GM21381 (cell line): ENCODE results near the gene SNX18.
"Not testable (repeated sequence)": the region's sequence is repeated elsewhere in the genome, so short reads cannot be mapped to it uniquely, and the experiment has no call there.

Source experiments
- ATAC-seq: cut with Tn5 transposase; IDR thresholded peaks from one replicate; pipeline ENCODE4 v1.9.1; 2021; ENCODE audit warnings: mild to moderate bottlenecking, moderate library complexity; ENCODE audit not compliant: unreplicated experiment

Gene SNX18, protein sequence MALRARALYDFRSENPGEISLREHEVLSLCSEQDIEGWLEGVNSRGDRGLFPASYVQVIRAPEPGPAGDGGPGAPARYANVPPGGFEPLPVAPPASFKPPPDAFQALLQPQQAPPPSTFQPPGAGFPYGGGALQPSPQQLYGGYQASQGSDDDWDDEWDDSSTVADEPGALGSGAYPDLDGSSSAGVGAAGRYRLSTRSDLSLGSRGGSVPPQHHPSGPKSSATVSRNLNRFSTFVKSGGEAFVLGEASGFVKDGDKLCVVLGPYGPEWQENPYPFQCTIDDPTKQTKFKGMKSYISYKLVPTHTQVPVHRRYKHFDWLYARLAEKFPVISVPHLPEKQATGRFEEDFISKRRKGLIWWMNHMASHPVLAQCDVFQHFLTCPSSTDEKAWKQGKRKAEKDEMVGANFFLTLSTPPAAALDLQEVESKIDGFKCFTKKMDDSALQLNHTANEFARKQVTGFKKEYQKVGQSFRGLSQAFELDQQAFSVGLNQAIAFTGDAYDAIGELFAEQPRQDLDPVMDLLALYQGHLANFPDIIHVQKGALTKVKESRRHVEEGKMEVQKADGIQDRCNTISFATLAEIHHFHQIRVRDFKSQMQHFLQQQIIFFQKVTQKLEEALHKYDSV

DNA sequence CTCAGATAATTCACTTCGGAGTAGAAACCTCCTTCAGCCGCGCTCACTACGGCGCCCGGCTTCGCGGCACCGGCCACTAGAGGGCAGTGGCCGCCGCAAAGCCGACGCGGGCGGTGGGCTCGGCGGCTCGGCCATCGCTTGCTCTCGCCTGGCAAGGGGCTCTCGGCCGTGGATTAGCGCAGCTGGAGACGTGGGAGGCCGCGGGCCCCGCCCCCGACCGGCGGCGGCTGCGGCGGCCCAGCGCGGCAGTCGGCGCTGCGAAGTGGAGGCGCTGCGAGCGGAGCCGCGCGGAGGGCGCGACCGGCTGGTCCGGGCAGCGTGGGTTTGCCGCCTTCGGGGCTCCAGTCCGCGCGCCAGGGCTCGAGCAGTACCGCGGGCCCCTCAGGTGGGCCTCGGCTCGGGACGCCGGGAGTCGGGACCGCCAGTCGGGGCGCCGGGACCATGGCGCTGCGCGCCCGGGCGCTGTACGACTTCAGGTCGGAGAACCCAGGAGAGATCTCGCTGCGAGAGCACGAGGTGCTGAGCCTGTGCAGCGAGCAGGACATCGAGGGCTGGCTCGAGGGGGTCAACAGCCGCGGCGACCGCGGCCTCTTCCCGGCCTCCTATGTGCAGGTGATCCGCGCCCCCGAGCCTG lies at the start of gene SNX18:
SNX18 (plus strand) TSS at position 248 of the 634 bp plus-strand sequence; CDS start at position 442, 194 bp downstream.
- peak; percentile 97 for ATAC-seq

DNA sequence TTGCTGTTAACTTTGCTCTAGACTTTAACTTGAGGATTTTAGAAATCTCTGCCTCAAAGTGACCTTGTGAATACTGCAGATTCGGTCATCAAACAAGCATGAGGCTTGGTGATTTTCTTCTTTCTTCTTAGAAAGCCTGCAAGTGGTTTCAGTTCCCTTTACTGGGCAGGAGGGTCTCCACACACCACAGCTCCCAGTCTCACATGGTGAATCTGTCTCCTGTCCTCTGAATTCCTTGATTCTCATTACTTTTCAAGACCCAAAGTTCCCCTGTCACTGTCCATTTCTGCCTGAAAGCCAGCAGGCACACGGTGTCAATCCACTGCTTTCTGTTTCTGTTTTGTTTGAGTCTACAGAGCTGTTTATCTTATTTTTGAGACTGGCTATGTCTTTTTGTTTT lies 47.9 kb upstream of the SNX18 start:
- peak; percentile 70 for ATAC-seq

DNA sequence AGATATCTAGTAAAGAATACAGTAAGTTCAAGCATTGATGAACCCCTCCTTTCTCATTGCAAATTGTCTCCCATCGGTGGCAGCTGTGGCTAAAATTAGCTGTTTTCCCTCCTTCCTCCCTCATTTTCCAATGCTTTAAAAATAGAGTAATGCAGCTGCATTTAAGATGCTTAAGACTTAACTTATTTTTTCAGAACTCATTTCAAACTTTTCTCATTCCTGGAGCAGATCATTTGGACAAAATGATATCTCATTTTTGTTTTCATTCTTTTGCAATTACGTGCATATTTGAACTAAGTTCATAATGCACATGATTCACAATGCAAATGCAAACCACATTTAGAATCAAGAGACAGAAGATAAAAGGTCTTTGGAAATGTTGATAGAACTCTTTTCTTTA lies 47.4 kb upstream of the SNX18 start:
- ATAC-seq, result no peak

DNA sequence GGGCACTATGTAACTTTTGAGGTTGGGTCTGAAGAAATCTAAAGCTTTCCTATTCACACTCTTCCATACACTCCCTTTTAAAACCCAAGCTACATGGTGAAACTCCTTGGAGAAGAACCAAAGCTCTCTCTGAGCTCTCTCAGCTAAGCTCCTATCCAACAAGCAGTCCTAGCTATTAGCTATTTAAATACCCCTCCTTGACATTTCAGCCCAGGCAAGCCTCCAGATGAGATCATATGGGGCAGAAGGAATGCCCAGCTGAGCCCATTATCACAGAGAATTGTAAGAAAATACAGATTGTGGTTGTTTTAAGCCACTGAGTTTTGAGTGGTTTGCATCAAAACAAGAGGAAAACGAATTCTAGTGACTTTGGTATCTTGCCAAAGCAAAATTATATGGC lies 46.9 kb upstream of the SNX18 start:
- no peak for ATAC-seq

DNA sequence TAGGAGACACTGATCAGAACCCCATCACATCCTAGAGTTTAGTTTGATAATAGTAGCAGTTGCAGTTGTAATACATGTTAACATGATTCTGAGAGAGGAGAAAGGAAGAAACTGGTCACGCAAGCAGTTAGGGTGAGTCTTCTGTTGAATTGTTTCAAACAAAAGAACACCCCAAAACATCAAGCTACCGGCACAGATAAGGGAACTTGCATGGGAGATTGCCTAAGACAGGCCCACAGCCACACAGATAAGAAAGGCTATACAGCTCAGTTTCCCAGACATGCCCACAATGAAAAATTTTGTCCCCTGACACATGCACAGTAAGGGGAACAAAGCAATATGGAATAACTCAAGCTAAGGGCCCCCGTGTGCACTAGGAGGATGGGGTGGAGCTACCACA lies 46.2 kb upstream of the SNX18 start:
- ATAC-seq, result no peak

DNA sequence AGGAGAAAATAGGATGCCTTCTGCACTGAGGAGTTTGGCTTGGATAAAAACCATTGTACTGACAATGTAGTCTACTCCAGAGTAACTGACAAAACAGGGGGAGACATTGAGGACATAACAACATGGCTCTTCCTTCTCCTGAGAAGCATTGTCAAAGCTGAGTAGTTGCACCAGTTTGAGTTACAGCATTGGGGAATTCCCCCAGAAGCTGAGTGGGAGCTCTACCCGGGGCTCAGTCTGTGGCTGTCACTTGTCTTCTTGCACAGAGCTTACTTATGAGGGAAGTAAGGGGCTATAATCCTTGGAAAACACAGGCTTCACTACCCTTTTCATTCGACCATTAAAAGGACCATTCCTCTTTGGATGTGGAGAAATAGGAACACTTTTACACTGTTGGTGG lies 40.9 kb upstream of the SNX18 start:
- ATAC-seq, result no peak

DNA sequence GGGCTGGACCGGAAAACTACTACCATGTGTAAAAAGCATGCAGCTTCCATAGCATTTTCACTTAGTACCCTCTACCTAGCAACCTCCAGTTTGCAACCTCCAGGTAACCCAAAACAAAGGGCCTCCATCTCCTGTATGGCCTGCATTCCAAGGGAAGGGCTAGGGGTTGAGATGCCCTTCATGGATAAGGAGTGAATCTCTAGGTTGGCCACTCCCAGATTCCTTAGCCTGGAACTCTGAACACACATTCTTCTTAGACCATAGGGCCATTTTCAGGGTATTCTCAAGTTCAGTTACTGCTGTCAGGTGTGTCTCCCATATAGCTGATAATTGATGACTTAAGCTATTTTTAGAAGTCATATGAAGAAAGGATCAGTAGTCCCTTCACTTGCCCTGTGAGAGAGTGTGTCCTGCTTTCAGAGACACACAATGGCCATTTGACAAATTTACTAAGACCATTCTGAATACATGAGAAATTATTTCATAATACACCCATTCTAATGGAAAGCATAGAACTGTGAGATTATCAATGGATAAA lies 39.5 kb upstream of the SNX18 start:
- ATAC-seq, result no peak

DNA sequence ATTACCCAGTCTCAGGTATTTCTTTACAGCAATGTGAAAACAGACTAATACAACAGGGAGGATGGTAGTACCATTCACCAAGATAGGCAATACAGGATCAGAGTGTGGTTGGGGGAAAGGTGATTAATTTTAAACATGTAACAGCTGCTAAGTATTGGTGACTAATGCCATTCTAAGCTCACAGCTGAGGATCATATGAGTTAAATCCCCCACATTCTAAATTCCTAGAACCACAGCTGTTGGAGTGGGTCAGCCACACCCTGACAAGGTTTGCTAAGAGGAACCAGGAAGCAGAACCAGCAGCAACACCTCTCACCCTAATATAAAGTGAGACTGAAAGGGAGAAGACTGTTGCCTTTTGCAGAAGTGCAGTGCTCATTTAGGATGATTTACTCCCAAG lies 37.3 kb upstream of the SNX18 start:
- ATAC-seq, result no peak

DNA sequence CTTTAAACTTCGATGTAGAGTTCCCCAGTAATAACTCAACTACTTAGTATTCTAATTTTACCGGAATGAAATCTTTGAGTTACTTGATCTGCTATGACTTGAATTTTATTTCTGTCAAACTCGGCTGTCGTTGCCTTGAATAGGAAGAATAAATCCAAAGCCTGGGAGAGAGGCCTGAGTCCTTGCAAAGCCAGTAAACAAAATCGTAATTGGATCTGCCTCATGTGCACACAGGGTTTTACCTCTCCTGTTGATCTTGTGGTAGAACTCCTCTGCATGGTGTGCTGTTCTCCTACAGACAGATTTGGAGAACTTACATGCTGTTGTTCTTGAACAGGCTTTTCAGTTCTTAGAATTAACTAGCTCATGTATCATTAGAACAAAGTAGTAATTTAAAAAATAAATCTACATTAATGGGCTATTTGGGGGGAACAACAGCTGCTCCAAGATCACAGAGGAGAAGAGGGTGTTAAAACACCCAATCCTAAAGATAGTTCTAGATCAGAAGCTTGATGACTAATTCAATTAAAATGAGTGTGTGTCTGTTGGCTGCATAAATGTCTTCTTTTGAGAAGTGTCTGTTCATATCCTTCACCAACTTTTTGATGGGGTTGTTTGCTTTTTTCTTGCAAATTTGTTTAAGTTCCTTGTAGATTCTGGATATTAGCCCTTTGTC lies 33.2 kb upstream of the SNX18 start:
- no peak for ATAC-seq

DNA sequence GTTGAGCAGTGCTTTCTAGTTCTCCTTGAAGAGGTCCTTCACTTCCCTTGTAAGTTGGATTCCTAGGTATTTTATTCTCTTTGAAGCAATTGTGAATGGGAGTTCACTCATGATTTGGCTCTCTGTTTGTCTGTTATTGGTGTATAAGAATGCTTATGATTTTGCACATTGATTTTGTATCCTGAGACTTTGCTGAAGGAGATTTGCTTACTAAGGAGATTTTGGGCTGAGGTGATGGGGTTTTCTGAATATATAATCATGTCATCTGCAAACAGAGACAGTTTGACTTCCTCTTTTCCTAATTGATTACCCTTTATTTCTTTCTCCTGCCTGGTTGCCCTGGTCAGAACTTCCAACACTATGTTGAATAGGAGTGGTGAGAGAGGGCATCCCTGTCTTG lies 31.9 kb upstream of the SNX18 start:
- not testable (repeated sequence) for ATAC-seq

DNA sequence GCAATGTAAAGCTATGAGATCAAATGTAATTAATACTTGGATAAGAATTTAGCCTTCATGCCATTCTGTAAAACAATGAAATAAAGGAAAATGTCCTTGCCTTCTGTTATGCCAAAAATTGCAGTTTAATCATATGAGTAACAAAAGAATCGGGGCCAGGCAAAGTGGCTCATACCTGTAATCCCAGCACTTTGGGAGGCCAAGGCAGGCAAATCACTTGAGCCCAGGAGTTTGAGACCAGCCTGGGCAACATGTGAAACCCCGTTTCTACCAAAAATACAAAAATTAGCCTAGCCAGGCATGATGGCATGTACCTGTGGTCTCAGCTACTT lies 27.9 kb upstream of the SNX18 start:
- ATAC-seq, result not testable (repeated sequence)

DNA sequence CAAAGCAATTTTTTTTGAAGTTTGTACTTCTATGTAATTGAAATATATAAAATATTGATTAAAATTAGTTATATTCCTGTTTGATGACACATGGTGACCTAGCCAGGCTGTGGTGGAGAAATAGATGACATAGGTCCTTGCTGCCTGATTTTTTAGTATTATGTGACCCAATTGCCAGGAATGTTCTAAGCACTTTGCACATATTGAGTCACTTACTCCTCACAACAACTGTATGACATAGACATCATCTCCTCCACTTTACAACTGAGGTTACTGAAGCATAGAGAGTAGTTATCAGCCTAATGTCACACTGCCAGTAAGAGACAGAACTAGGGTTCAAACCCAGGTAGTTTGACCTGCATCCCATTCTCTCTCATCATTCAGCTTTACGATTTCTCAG lies 26.2 kb upstream of the SNX18 start:
- ATAC-seq, result no peak

DNA sequence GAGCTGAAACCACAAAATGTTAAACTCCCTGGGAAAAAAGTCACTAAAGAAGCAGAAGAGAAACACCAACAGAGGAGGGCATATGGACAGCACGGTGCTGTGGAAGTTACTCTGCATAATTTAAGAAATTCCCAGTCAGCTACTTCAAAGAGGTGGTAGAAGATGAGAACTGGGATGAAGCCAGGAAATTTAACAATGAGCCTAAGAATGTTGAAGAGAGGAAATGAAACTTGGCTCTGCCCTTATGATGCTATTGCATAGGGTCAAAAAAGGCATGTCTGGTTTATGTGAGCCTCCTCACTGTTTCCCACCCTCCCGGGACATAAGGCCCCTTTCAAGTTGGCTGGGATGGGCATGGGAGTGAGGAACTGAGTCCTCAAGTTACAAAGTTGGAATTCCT lies 25.4 kb upstream of the SNX18 start:
- ATAC-seq, result no peak

DNA sequence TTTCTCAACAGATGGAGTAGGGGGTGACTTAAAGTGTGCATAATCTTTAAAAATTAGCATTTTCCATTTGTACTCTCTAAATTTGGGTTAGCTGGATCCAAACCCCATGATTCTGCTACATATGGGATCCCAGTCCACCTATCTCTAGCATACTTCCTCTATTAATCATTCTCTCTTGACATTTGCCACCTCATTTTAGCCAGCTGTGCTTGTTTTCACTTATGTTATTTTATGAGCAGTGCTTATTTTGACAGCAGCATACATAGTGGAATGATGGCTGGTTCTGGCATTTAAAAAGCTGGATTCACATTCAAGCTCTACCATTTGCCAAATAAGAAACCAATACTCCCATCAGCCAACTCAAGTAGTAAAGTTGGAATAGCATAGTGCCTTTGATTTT lies 22.5 kb upstream of the SNX18 start:
- ATAC-seq, result no peak

DNA sequence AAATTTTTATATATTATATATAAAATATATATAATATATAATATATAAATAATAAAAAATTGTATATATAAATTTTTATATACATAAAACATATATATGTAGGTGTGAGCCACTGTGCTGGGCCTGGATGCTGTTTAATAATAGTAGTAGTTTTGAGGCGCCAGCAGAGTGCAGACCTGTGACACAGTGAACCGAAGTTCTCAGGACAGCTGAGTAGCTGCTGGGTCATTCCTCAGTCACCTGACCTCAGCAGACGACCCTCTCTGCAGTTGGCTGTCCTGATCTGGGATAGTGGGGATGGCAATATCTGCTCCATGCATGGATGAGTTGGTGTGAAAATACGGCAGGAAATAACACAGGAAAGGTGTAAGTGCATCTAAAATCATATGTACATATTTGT lies 3.3 kb upstream of the SNX18 start:
- ATAC-seq, result no peak

DNA sequence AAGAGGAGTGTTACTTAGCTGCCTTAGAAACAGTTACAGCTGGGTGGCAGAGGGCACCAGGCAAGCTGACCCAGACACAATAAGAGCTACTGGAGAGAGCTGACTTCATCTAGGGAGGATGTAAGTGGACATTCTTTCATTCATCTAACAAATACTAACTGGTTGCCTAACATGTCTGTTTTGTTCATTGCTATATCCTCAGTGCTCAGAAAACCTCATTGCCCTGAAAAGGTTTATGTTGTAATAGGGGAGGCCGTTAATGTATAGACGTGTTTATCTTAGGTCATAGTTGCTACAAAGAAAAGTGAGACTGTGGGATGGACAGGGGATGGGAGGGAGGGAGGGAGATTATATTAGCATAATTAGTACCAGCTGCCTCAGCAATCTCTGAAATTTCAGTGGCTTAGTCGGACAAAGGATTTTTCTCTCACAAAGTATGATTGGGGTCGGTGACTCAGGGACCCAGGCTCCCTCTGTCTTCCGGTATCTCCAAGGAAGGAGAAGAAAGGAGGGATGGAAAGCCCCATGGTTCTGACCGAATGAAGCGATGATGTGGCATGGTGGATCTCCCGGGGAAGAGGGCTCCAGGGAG lies 2.6 kb upstream of the SNX18 start:
- no peak for ATAC-seq

DNA sequence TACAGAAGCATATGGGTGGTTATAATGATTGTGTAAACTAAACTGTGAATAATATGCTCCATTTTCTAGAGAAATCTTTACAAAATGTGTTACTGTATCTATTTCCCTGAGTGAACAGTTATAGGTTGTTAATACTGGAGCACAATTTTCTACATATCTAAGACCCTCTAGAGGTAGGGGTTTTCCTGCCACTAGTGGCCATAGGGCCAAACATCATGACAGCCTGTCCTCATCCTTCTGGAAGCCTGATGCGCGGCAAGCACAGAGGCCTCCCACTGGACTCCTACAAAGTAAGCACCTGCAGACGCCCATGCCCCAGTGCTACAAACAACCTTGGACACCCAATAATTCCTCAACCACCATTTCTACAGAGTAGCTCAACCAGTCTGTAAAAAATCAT lies 1.9 kb upstream of the SNX18 start:
- no peak for ATAC-seq

DNA sequence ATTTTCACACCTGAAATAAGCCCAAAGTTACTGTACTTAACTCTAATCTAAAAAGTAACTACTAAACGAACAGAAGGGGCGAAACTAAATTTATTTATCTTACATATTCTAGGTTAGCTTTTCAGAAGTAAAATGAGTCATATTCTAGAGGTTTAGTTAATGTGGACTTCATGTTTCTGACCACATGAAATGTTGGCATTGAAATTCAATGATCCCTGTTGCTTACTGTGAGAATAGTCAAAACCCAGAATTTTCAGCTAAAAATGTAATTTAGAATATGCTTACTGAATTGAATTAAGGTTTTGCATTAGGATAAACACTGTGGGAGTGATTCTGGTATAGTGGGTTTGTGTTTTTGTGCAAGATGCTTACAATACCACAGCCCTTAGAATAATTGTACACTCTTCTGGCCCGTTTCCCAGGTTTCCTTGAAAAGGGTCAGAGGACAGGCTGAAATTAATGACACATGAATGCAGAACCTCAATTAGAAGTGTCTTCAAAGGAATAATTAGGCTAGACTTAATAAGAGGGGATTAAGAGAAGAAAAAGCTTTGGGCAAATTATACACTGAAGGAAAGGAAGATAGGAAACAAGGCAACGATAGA lies 1.4 kb upstream of the SNX18 start:
- ATAC-seq, result no peak

DNA sequence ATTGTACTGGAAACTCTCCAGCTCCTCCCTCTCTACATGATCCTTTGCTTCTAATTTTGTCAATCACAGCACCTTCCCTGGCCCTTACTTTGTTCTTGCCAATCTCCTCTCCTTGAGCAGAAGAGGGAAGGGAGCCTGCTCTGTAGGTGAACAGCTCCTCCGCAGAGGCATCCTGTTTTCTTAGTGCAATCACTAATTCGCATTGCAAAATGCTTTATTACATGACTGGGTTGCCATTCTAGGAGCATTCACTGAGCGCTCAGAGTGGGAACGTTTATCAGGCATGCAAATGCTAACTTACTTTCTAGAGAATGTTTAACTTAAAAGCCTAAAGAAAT lies 416 bp upstream of the SNX18 start:
- ATAC-seq, result no peak

DNA sequence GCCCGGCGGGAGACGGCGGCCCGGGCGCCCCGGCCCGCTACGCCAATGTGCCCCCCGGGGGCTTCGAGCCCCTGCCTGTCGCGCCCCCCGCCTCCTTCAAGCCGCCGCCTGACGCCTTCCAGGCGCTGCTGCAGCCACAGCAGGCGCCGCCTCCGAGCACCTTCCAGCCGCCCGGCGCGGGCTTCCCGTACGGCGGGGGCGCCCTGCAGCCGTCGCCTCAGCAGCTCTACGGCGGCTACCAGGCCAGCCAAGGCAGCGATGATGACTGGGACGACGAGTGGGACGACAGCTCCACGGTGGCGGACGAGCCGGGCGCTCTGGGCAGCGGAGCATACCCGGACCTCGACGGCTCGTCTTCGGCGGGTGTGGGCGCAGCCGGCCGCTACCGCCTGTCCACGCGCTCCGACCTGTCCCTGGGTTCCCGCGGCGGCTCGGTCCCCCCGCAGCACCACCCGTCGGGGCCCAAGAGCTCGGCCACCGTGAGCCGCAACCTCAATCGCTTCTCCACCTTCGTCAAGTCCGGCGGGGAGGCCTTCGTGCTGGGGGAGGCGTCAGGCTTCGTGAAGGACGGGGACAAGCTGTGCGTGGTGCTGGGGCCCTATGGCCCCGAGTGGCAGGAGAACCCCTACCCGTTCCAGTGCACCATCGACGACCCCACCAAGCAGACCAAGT lies 723 bp downstream of the SNX18 start:
- ATAC-seq, result peak; percentile 16
